A673 (cell line): ENCODE data around the gene LDHAL6B. TPM values are rescaled to one million over a fixed set of nuclear protein-coding genes. Genes with fewer than 3 reads are reported as not detected.

Experiments
- BruUV-seq: library from RNA; stranded (reverse); fragments of 400-500 nt; replicated peaks from 2 replicates; lab custom pipeline; 2021; lab: Mats Ljungman, UMichigan
- CTCF ChIA-PET: fragments of 300-600 bp; sonication (Branson Sonifier 250); formaldehyde crosslinking; loops from one replicate; lab custom pipeline; 2022; ENCODE audit warnings: antibody characterized with exemption; lab: Charles Lee
- POLR2A ChIA-PET: fragments of 300-600 bp; sonication (Branson Sonifier 250); formaldehyde crosslinking; loops from one replicate; lab custom pipeline; 2022; ENCODE audit warnings: antibody characterized with exemption; ENCODE audit not compliant: low non-redundant PET; lab: Charles Lee
- DNase-seq: peaks from one replicate; pipeline ENCODE4 v3.0.0-alpha.2; 2015; ENCODE audit warnings: low spot score
- H3K27ac ChIP-seq: fragments of 200-600 bp; sonication (generic); 2 replicates; pipeline ENCODE4 v1.5.1; 2016; ENCODE audit warnings: mixed run types, low read depth, mild to moderate bottlenecking, mixed read lengths, antibody characterized with exemption, low read length; ENCODE audit not compliant: poor library complexity, severe bottlenecking
- H3K27me3 ChIP-seq: fragments of 200-600 bp; sonication (generic); replicated peaks from 2 replicates; pipeline ENCODE4 v1.6.1; 2017; ENCODE audit warnings: mixed run types, low read depth, mild to moderate bottlenecking, mixed read lengths, antibody characterized with exemption, low read length; ENCODE audit not compliant: insufficient read depth, poor library complexity
- H3K36me3 ChIP-seq: fragments of 200-600 bp; sonication (generic); 2 replicates; pipeline ENCODE4 v1.6.1; 2016; ENCODE audit warnings: mixed run types, mild to moderate bottlenecking, mixed read lengths, antibody characterized with exemption, low read length; ENCODE audit not compliant: insufficient read depth, poor library complexity, severe bottlenecking
- H3K4me1 ChIP-seq: fragments of 200-600 bp; sonication (generic); 2 replicates; pipeline ENCODE4 v1.6.1; 2017; ENCODE audit warnings: mixed run types, mild to moderate bottlenecking, mixed read lengths, antibody characterized with exemption, low read length; ENCODE audit not compliant: insufficient read depth, poor library complexity, severe bottlenecking
- H3K4me3 ChIP-seq: fragments of 200-600 bp; sonication (generic); 2 replicates; pipeline ENCODE4 v1.5.1; 2016; ENCODE audit warnings: low read depth, mixed run types, mild to moderate bottlenecking, mixed read lengths, low read length; ENCODE audit not compliant: poor library complexity, severe bottlenecking
- H3K9me3 ChIP-seq: fragments of 200-600 bp; sonication (generic); 2 replicates; pipeline ENCODE4 v1.6.1; 2016; ENCODE audit warnings: mixed run types, low read depth, mild to moderate bottlenecking, mixed read lengths, antibody characterized with exemption, low read length; ENCODE audit not compliant: poor library complexity, severe bottlenecking
- CTCF ChIP-seq: fragments of 300-800, 200-600 bp; sonication (generic); conservative IDR thresholded peaks from 2 replicates; pipeline ENCODE4 v1.5.1; 2017; ENCODE audit warnings: low read depth, mild to moderate bottlenecking, antibody characterized with exemption, low read length, moderate library complexity, mixed read lengths
- EZH2 ChIP-seq: fragments of 200-600 bp; sonication (generic); IDR thresholded peaks from 2 replicates; pipeline ENCODE4 v1.6.1; 2017; ENCODE audit warnings: borderline replicate concordance, low read depth, mild to moderate bottlenecking, mixed read lengths, antibody characterized with exemption, low read length; ENCODE audit not compliant: poor library complexity, severe bottlenecking
- intact Hi-C: fragments of 100-400 bp; cut with micrococcal nuclease; formaldehyde crosslinking; loops from one replicate; pipeline ENCODE4 v1.10.0; 2022; ENCODE audit not compliant: unreplicated experiment
- total RNA-seq: library from RNA; stranded (reverse); gene quantifications from 2 replicates; pipeline ENCODE4 v1.2.3, GENCODE V29; 2021

Gene LDHAL6B
- total RNA-seq, 1 experiment from 2014 or later: not detected

GRCh38 chr15:59218710-59219109, 12.1 kb downstream of the LDHAL6B start:
- intact Hi-C loops: no loop called here
- no peaks in the 10 kb centered on the region for H3K27me3 ChIP-seq
- H3K27ac ChIP-seq: no peak overlapping the region
- POLR2A ChIA-PET: interaction anchor here (0.7 kb wide), 1 partner anchor 122 kb away, joined by 5 read pairs; no protein-coding TSS in a partner anchor
- H3K36me3 ChIP-seq: no peaks in the 10 kb centered on the region
- DNase-seq: no peak
- TF ChIP-seq EZH2 (no peak), CTCF (no peak)
- no peaks in the 10 kb centered on the region for H3K9me3 ChIP-seq
- CTCF ChIA-PET: no interaction called here
- BruUV-seq: no TSS peak
- H3K4me1 ChIP-seq: no peaks in the 10 kb centered on the region
- H3K4me3 ChIP-seq: no peak overlapping the region

- H3K36me3 ChIP-seq: no peaks in the 10 kb centered on the region
- no peak for DNase-seq
- CTCF ChIA-PET: no interaction called here
- no TSS peak for BruUV-seq
- no peaks in the 10 kb centered on the region for H3K27me3 ChIP-seq
- TF ChIP-seq EZH2 (no peak), CTCF (no peak)
- no peak overlapping the region for H3K4me3 ChIP-seq
- intact Hi-C loops: no loop called here
- no peaks in the 10 kb centered on the region for H3K4me1 ChIP-seq
- no peak overlapping the region for H3K27ac ChIP-seq
- no peaks in the 10 kb centered on the region for H3K9me3 ChIP-seq
- POLR2A ChIA-PET: no interaction called here
These were observed 15.2 kb downstream of the LDHAL6B start for GRCh38 chr15:59221511-59222505.

- ChIA-PET CTCF (no interaction called here), POLR2A (interaction anchor here (0.7 kb wide), 1 partner anchor 8 kb away, joined by 4 read pairs; no protein-coding TSS in a partner anchor)
- no peaks in the 10 kb centered on the region for H3K9me3 ChIP-seq
- H3K4me1 ChIP-seq: no peaks in the 10 kb centered on the region
- TF ChIP-seq CTCF: no peak
- no peak for TF ChIP-seq EZH2
- H3K27ac ChIP-seq: no peak overlapping the region
- no peak for DNase-seq
- no peaks in the 10 kb centered on the region for H3K36me3 ChIP-seq
- H3K4me3 ChIP-seq: no peak overlapping the region
- no TSS peak for BruUV-seq
- no peaks in the 10 kb centered on the region for H3K27me3 ChIP-seq
- intact Hi-C loops: no loop called here
These were observed 16.4 kb downstream of the LDHAL6B start for GRCh38 chr15:59222906-59223550.
